Prostate gland (tissue), 2 donors: Measurements from ENCODE around the gene SYTL1. TPM values are rescaled to one million over a fixed set of nuclear protein-coding genes. Genes with fewer than 3 reads are reported as not detected.

Experiments used
- DNase-seq: peaks from one replicate; pipeline ENCODE4 v3.0.0-alpha.2; 2019; ENCODE audit warnings: low spot score
- H3K27ac ChIP-seq, 2 donors: fragments of 200-600 bp; sonication (generic); 2 replicates each; pipeline ENCODE4 v1.5.1; 2017 to 2019
- H3K27me3 ChIP-seq: fragments of 200-600 bp; sonication (generic); replicated peaks from 2 replicates; pipeline ENCODE4 v1.5.1; 2019; ENCODE audit not compliant: insufficient read depth
- H3K36me3 ChIP-seq, 2 donors: fragments of 200-600 bp; sonication (generic); 1 replicate in 1 of 2; 2 replicates in 1 of 2; pipeline versions ENCODE4 v1.5.1 to v1.8.1; 2017 to 2019
- H3K4me1 ChIP-seq: fragments of 200-600 bp; sonication (generic); replicated peaks from 2 replicates; pipeline ENCODE4 v1.5.1; 2019
- H3K4me3 ChIP-seq, 2 donors: fragments of 200-600 bp; sonication (generic); 2 replicates each; pipeline ENCODE4 v1.5.1; 2017 to 2019
- H3K9me3 ChIP-seq: fragments of 200-600 bp; sonication (generic); 2 replicates; pipeline ENCODE4 v1.5.1; 2017
- CTCF ChIP-seq, 4 experiments: fragments of 200-600 bp in 2 of 4; fragments of 450-650 bp in 2 of 4; sonication (generic) in 2 of 4; IDR thresholded peaks; 1 replicate in 3 of 4; 2 replicates in 1 of 4; pipeline ENCODE4 v1.5.1; 2016 to 2019; ENCODE audit warnings: antibody characterized with exemption in 4 of 4, mild to moderate bottlenecking in 2 of 4, moderate library complexity in 2 of 4
- POLR2A ChIP-seq: fragments of 450-650 bp; IDR thresholded peaks from one replicate; pipeline ENCODE4 v1.6.1; 2016; ENCODE audit warnings: antibody characterized with exemption, mild to moderate bottlenecking
- POLR2AphosphoS5 ChIP-seq: sonication (generic); formaldehyde crosslinking; IDR thresholded peaks from one replicate; pipeline ENCODE4 v1.6.1; 2017; ENCODE audit warnings: antibody characterized with exemption
- WGBS: methylation state at CpG from one replicate; pipeline ENCODE4 v1.1.5; 2018; 5-methylcytosine and 5-hydroxymethylcytosine counted together
- intact Hi-C: fragments of 100-400 bp; cut with DNase I; formaldehyde crosslinking; loops from one replicate; pipeline ENCODE4 v1.14.2; 2022
- total RNA-seq, 2 donors: library from RNA; depleted of rRNA; stranded (reverse); fragments of >200 nt; gene quantifications; one replicate each; pipeline ENCODE4 v1.1.0, GENCODE V29; 2016

SYTL1 gene
- total RNA-seq, 2 donors from 2014 or later = 94.7 to 217 TPM

- intact Hi-C loops = no loop called here
Observed at GRCh38 chr1:27363766-27364695, 22.2 kb downstream of the SYTL1 start.

GRCh38 chr1:27364696-27365371 is 23.0 kb downstream of the SYTL1 start:
- Histone ChIP-seq H3K9me3 (no peaks in the 10 kb centered on the region), H3K4me1 (peaks cover 15% of the 10 kb centered on the region), H3K4me3 (peak overlapping the region in 1 of 2 donors; percentile 66), H3K36me3 (peaks cover 0 to 13% of the 10 kb centered on the region in 2 donors), H3K27me3 (no peaks in the 10 kb centered on the region), H3K27ac (peak overlapping the region; percentile 99)
- TF ChIP-seq POLR2AphosphoS5 (no peak), CTCF (IDR thresholded peaks at IDR 0.05) (no peak), POLR2A (no peak)
- WGBS = 69% methylated on average over 11 of the region's 11 CpGs
- intact Hi-C loops = no loop called here
- DNase-seq = no peak

More at GRCh38 chr1:27363766-27364695, 22.2 kb downstream of the SYTL1 start:
- TF ChIP-seq CTCF (IDR thresholded peaks at IDR 0.05) (no peak), POLR2A (no peak), POLR2AphosphoS5 (no peak)
- no peak for DNase-seq
- Histone ChIP-seq H3K27me3 (no peaks in the 10 kb centered on the region), H3K4me1 (peaks cover 15% of the 10 kb centered on the region), H3K27ac (peak overlapping the region in 1 of 2 donors; percentile 99), H3K36me3 (peaks cover 0 to 15% of the 10 kb centered on the region in 2 donors), H3K4me3 (no peak overlapping the region), H3K9me3 (no peaks in the 10 kb centered on the region)
- WGBS = 83% methylated on average over 23 of the region's 26 CpGs

GRCh38 chr1:27365372-27366112 is 23.7 kb downstream of the SYTL1 start:
- Histone ChIP-seq H3K27me3 (no peaks in the 10 kb centered on the region), H3K36me3 (peaks cover 0 to 13% of the 10 kb centered on the region in 2 donors), H3K4me3 (peak overlapping the region; percentile 66 to 74), H3K9me3 (no peaks in the 10 kb centered on the region), H3K27ac (peak overlapping the region; percentile 99), H3K4me1 (peaks cover 15% of the 10 kb centered on the region)
- under 1% methylated on average over 38 of the region's 40 CpGs for WGBS
- TF ChIP-seq POLR2AphosphoS5 (peak; percentile 56), POLR2A (peak; percentile 56), CTCF (IDR thresholded peaks at IDR 0.05) (no peak)
- DNase-seq = peak; percentile 90
- intact Hi-C loops = no loop called here

GRCh38 chr1:27366113-27366410 is 24.2 kb downstream of the SYTL1 start:
- no peak for TF ChIP-seq POLR2AphosphoS5
- TF ChIP-seq POLR2A = peak; percentile 54
- no peak for TF ChIP-seq CTCF (IDR thresholded peaks at IDR 0.05)
- intact Hi-C loops = no loop called here
- 1% methylated on average over 14 of the region's 30 CpGs for WGBS
- peak; percentile 81 for DNase-seq
- Histone ChIP-seq H3K36me3 (peaks cover 0 to 13% of the 10 kb centered on the region in 2 donors), H3K27ac (peak overlapping the region; percentile 99), H3K27me3 (no peaks in the 10 kb centered on the region), H3K9me3 (no peaks in the 10 kb centered on the region), H3K4me3 (peak overlapping the region; percentile 66 to 74), H3K4me1 (peaks cover 15% of the 10 kb centered on the region)
